ENCODE measurements around the gene SHANK2. TPM values are rescaled to one million over a fixed set of nuclear protein-coding genes. Genes with fewer than 3 reads are reported as not detected.

The SHANK2 gene
- total RNA-seq, 1 experiment from 2014 or later = 1.2 TPM

- in situ Hi-C loops (cut with HindIII; ENCODE audit: low pct_unique_long_range_greater_than_20kb, low sequenced_read_pairs) = no loop called here
These were observed 41.5 kb downstream of the SHANK2 start for GRCh38 chr11:71210861-71211260.

GRCh38 chr11:71209656-71210055 is 42.7 kb downstream of the SHANK2 start:
- no peak for DNase-seq (ENCODE audit: low read depth)
- in situ Hi-C loops (cut with HindIII; ENCODE audit: low pct_unique_long_range_greater_than_20kb, low sequenced_read_pairs) = no loop called here

More at GRCh38 chr11:71210861-71211260, 41.5 kb downstream of the SHANK2 start:
- no peak for DNase-seq (ENCODE audit: low read depth)

- in situ Hi-C loops (cut with HindIII; ENCODE audit: low pct_unique_long_range_greater_than_20kb, low sequenced_read_pairs) = no loop called here
- no peak for DNase-seq (ENCODE audit: low read depth)
These were observed 43.2 kb downstream of the SHANK2 start for GRCh38 chr11:71209181-71209580.

- in situ Hi-C loops (cut with HindIII; ENCODE audit: low pct_unique_long_range_greater_than_20kb, low sequenced_read_pairs) = no loop called here
These were observed 44.2 kb downstream of the SHANK2 start for GRCh38 chr11:71208011-71208774.

GRCh38 chr11:71207563-71207962 is 44.8 kb downstream of the SHANK2 start:
- DNase-seq (ENCODE audit: low read depth) = peak; percentile 15
- in situ Hi-C loops (cut with HindIII; ENCODE audit: low pct_unique_long_range_greater_than_20kb, low sequenced_read_pairs) = no loop called here

More at GRCh38 chr11:71208011-71208774, 44.2 kb downstream of the SHANK2 start:
- DNase-seq (ENCODE audit: low read depth) = no peak

GRCh38 chr11:71206186-71206585 is 46.2 kb downstream of the SHANK2 start:
- peak; percentile 59 for DNase-seq (ENCODE audit: low read depth)
- in situ Hi-C loops (cut with HindIII; ENCODE audit: low pct_unique_long_range_greater_than_20kb, low sequenced_read_pairs) = no loop called here

- no peak for DNase-seq (ENCODE audit: low read depth)
- in situ Hi-C loops (cut with HindIII; ENCODE audit: low pct_unique_long_range_greater_than_20kb, low sequenced_read_pairs) = no loop called here
These were observed 47.4 kb downstream of the SHANK2 start for GRCh38 chr11:71204748-71205664.

GRCh38 chr11:71204294-71204693 is 48.1 kb downstream of the SHANK2 start:
- in situ Hi-C loops (cut with HindIII; ENCODE audit: low pct_unique_long_range_greater_than_20kb, low sequenced_read_pairs) = no loop called here
- no peak for DNase-seq (ENCODE audit: low read depth)

- no peak for DNase-seq (ENCODE audit: low read depth)
- in situ Hi-C loops (cut with HindIII; ENCODE audit: low pct_unique_long_range_greater_than_20kb, low sequenced_read_pairs) = no loop called here
These were observed 48.7 kb downstream of the SHANK2 start for GRCh38 chr11:71203681-71204080.

GRCh38 chr11:71202966-71203365 is 49.4 kb downstream of the SHANK2 start:
- no peak for DNase-seq (ENCODE audit: low read depth)
- in situ Hi-C loops (cut with HindIII; ENCODE audit: low pct_unique_long_range_greater_than_20kb, low sequenced_read_pairs) = no loop called here

GRCh38 chr11:71202598-71202944 is 49.8 kb downstream of the SHANK2 start:
- in situ Hi-C loops (cut with HindIII; ENCODE audit: low pct_unique_long_range_greater_than_20kb, low sequenced_read_pairs) = no loop called here
- no peak for DNase-seq (ENCODE audit: low read depth)

Other genes with a start within 250 kb of the SHANK2 start
- 25.5 and 33.1 TPM in 2 replicates for gene DHCR7, start 195.8 kb upstream of the SHANK2 start, total RNA-seq (2014; rRNA removed; shearing (Covaris generic); ENCODE audit: low replicate concordance)
- gene NADSYN1, start 200.6 kb upstream of the SHANK2 start, total RNA-seq (2014; rRNA removed; shearing (Covaris generic); ENCODE audit: low replicate concordance) = 31.2 and 36.8 TPM in 2 replicates

Measured in Caki2 (cell line).